ENCODE results near the gene AKR7A2.

The AKR7A2 gene

GRCh38 chr1:19342894-19343616 lies 31.1 kb upstream of the AKR7A2 start:
- DNase-seq = no peak

- no peak for DNase-seq
These were observed 30.3 kb upstream of the AKR7A2 start for GRCh38 chr1:19342062-19342750.

GRCh38 chr1:19341201-19342061 lies 29.5 kb upstream of the AKR7A2 start:
- DNase-seq = peak; percentile 69

GRCh38 chr1:19340387-19340937 lies 28.5 kb upstream of the AKR7A2 start:
- no peak for DNase-seq

- no peak for DNase-seq
These were observed 27.4 kb upstream of the AKR7A2 start for GRCh38 chr1:19339214-19339861.

GRCh38 chr1:19338323-19338762 lies 26.4 kb upstream of the AKR7A2 start:
- peak; percentile 83 for DNase-seq

GRCh38 chr1:19337289-19337688 lies 25.3 kb upstream of the AKR7A2 start:
- no peak for DNase-seq

GRCh38 chr1:19336543-19336942 lies 24.6 kb upstream of the AKR7A2 start:
- no peak for DNase-seq

GRCh38 chr1:19333587-19334354 lies 21.8 kb upstream of the AKR7A2 start:
- DNase-seq = no peak

- DNase-seq = no peak
These were observed 20.9 kb upstream of the AKR7A2 start for GRCh38 chr1:19332832-19333231.

GRCh38 chr1:19331262-19331878 lies 19.4 kb upstream of the AKR7A2 start:
- no peak for DNase-seq

- no peak for DNase-seq
These were observed 18.6 kb upstream of the AKR7A2 start for GRCh38 chr1:19330449-19331135.

- DNase-seq = no peak
These were observed 17.7 kb upstream of the AKR7A2 start for GRCh38 chr1:19329611-19330010.

- no peak for DNase-seq
These were observed 17.2 kb upstream of the AKR7A2 start for GRCh38 chr1:19329188-19329587.

GRCh38 chr1:19328486-19328885 lies 16.5 kb upstream of the AKR7A2 start:
- no peak for DNase-seq

GRCh38 chr1:19327736-19328135 lies 15.8 kb upstream of the AKR7A2 start:
- no peak for DNase-seq

- DNase-seq = peak; percentile 26
These were observed 15.4 kb upstream of the AKR7A2 start for GRCh38 chr1:19327301-19327700.

- no peak for DNase-seq
These were observed 14.8 kb upstream of the AKR7A2 start for GRCh38 chr1:19326748-19327065.

- DNase-seq = no peak
These were observed 14.2 kb upstream of the AKR7A2 start for GRCh38 chr1:19325958-19326747.

- no peak for DNase-seq
These were observed 13.5 kb upstream of the AKR7A2 start for GRCh38 chr1:19325368-19325957.
